ENCODE data around the gene BTN3A1.

BTN3A1 gene

GRCh38 chr6:26379292-26379691, 22.8 kb upstream of the BTN3A1 start:
- DNase-seq (ENCODE audit: low read depth in 2 of 3, low spot score in 2 of 3) = no peak

- DNase-seq (ENCODE audit: low read depth in 2 of 3, low spot score in 2 of 3) = no peak
These were observed 22.3 kb upstream of the BTN3A1 start for GRCh38 chr6:26379740-26380139.

- DNase-seq (ENCODE audit: low read depth in 2 of 3, low spot score in 2 of 3) = no peak
These were observed 21.8 kb upstream of the BTN3A1 start for GRCh38 chr6:26380256-26380655.

GRCh38 chr6:26382121-26382520, 20.0 kb upstream of the BTN3A1 start:
- no peak for DNase-seq (ENCODE audit: low read depth in 2 of 3, low spot score in 2 of 3)

GRCh38 chr6:26383624-26384417, 18.3 kb upstream of the BTN3A1 start:
- DNase-seq (ENCODE audit: low read depth in 2 of 3, low spot score in 2 of 3) = no peak

GRCh38 chr6:26385734-26386125, 16.3 kb upstream of the BTN3A1 start:
- DNase-seq (ENCODE audit: low read depth in 2 of 3, low spot score in 2 of 3) = no peak

GRCh38 chr6:26387565-26387964, 14.5 kb upstream of the BTN3A1 start:
- DNase-seq (ENCODE audit: low read depth in 2 of 3, low spot score in 2 of 3) = no peak

- no peak for DNase-seq (ENCODE audit: low read depth in 2 of 3, low spot score in 2 of 3)
These were observed 14.1 kb upstream of the BTN3A1 start for GRCh38 chr6:26388014-26388413.

GRCh38 chr6:26388441-26388840, 13.6 kb upstream of the BTN3A1 start:
- no peak for DNase-seq (ENCODE audit: low read depth in 2 of 3, low spot score in 2 of 3)

GRCh38 chr6:26389349-26389894, 12.7 kb upstream of the BTN3A1 start:
- DNase-seq (ENCODE audit: low read depth in 2 of 3, low spot score in 2 of 3) = no peak

GRCh38 chr6:26390531-26390930, 11.5 kb upstream of the BTN3A1 start:
- no peak for DNase-seq (ENCODE audit: low read depth in 2 of 3, low spot score in 2 of 3)

GRCh38 chr6:26392932-26393636, 9.0 kb upstream of the BTN3A1 start:
- DNase-seq (ENCODE audit: low read depth in 2 of 3, low spot score in 2 of 3) = no peak

- no peak for DNase-seq (ENCODE audit: low read depth in 2 of 3, low spot score in 2 of 3)
These were observed 7.8 kb upstream of the BTN3A1 start for GRCh38 chr6:26394289-26394688.

- DNase-seq (ENCODE audit: low read depth in 2 of 3, low spot score in 2 of 3) = no peak
These were observed 3.5 kb upstream of the BTN3A1 start for GRCh38 chr6:26398555-26398954.

- no peak for DNase-seq (ENCODE audit: low read depth in 2 of 3, low spot score in 2 of 3)
These were observed 1.4 kb upstream of the BTN3A1 start for GRCh38 chr6:26400626-26401025.

- no peak for DNase-seq (ENCODE audit: low read depth in 2 of 3, low spot score in 2 of 3)
These were observed 587 bp upstream of the BTN3A1 start for GRCh38 chr6:26401389-26401986.

GRCh38 chr6:26403893-26404292, 1.8 kb downstream of the BTN3A1 start:
- no peak for DNase-seq (ENCODE audit: low read depth in 2 of 3, low spot score in 2 of 3)

GRCh38 chr6:26404546-26404945, 2.5 kb downstream of the BTN3A1 start:
- DNase-seq (ENCODE audit: low read depth in 2 of 3, low spot score in 2 of 3) = no peak

GRCh38 chr6:26408828-26409730, 7.0 kb downstream of the BTN3A1 start:
- DNase-seq (ENCODE audit: low read depth in 2 of 3, low spot score in 2 of 3) = no peak

- no peak for DNase-seq (ENCODE audit: low read depth in 2 of 3, low spot score in 2 of 3)
These were observed 9.7 kb downstream of the BTN3A1 start for GRCh38 chr6:26411751-26412150.

GRCh38 chr6:26412228-26412627, 10.2 kb downstream of the BTN3A1 start:
- no peak for DNase-seq (ENCODE audit: low read depth in 2 of 3, low spot score in 2 of 3)

Measured in activated CD8-positive, alpha-beta memory T cell treated with anti-CD3 and anti-CD28 coated beads for 48 hours (primary cell).